ENCODE measurements around the gene TMEM35A. TPM values are rescaled to one million over a fixed set of nuclear protein-coding genes. Genes with fewer than 3 reads are reported as not detected.

Gene TMEM35A
- total and polyA plus RNA-seq, 9 of the 15 experiments (the other 6 are each of a cell fraction or from before 2014, with no cell fraction given) = not detected

DNA sequence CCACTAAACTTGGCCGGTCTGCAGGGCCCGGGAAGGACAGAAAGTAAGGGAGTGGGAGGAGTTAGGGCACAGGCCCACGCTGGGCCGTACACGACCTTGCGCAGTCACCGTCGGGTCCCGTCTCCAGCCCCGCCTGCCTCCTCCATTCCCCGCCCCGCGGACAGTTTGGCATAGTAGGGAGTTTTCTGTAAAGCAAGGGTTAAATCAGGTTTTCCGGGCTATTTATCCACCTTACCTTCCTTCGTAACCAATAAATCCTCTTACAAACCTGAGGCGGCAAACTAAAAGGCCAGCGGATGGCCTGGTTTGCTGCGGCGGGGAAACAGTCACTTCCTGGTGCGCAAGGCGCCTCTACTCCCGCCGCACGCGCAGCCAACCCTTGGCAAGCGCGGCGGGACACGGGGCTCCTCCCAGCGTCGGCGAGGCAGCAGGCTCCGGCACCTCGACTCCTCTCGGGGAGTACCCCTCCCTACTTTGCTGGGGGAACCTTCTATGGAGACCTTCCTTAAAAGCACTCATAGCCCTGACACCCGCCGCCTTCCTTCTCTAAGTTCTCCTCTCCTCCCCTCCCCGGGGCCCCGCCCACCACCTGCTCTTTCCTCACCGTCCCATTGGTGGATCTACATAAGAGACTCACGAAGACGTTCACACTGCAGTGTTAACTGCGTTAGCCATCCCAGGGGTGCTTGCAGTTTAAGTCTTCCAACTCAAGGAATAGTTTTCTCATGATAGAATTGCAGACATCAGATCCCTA, 27.0 kb upstream of the TMEM35A start, which contains the start of gene TRMT2B (continued):
- peak; percentile 84 for TF ChIP-seq ZFX (CRISPR knock-in tag; IDR thresholded peaks at IDR 0.05)
- TF ChIP-seq ZKSCAN1 (IDR thresholded peaks at IDR 0.05; ENCODE audit: low read depth, low read length) = peak; percentile 96
- peak; percentile 91 for TF ChIP-seq MGA (IDR thresholded peaks at IDR 0.05)
- no peak for TF ChIP-seq PURB (CRISPR knock-in tag; IDR thresholded peaks at IDR 0.05; ENCODE audit: low read depth)
- TF ChIP-seq, protein P1, sequence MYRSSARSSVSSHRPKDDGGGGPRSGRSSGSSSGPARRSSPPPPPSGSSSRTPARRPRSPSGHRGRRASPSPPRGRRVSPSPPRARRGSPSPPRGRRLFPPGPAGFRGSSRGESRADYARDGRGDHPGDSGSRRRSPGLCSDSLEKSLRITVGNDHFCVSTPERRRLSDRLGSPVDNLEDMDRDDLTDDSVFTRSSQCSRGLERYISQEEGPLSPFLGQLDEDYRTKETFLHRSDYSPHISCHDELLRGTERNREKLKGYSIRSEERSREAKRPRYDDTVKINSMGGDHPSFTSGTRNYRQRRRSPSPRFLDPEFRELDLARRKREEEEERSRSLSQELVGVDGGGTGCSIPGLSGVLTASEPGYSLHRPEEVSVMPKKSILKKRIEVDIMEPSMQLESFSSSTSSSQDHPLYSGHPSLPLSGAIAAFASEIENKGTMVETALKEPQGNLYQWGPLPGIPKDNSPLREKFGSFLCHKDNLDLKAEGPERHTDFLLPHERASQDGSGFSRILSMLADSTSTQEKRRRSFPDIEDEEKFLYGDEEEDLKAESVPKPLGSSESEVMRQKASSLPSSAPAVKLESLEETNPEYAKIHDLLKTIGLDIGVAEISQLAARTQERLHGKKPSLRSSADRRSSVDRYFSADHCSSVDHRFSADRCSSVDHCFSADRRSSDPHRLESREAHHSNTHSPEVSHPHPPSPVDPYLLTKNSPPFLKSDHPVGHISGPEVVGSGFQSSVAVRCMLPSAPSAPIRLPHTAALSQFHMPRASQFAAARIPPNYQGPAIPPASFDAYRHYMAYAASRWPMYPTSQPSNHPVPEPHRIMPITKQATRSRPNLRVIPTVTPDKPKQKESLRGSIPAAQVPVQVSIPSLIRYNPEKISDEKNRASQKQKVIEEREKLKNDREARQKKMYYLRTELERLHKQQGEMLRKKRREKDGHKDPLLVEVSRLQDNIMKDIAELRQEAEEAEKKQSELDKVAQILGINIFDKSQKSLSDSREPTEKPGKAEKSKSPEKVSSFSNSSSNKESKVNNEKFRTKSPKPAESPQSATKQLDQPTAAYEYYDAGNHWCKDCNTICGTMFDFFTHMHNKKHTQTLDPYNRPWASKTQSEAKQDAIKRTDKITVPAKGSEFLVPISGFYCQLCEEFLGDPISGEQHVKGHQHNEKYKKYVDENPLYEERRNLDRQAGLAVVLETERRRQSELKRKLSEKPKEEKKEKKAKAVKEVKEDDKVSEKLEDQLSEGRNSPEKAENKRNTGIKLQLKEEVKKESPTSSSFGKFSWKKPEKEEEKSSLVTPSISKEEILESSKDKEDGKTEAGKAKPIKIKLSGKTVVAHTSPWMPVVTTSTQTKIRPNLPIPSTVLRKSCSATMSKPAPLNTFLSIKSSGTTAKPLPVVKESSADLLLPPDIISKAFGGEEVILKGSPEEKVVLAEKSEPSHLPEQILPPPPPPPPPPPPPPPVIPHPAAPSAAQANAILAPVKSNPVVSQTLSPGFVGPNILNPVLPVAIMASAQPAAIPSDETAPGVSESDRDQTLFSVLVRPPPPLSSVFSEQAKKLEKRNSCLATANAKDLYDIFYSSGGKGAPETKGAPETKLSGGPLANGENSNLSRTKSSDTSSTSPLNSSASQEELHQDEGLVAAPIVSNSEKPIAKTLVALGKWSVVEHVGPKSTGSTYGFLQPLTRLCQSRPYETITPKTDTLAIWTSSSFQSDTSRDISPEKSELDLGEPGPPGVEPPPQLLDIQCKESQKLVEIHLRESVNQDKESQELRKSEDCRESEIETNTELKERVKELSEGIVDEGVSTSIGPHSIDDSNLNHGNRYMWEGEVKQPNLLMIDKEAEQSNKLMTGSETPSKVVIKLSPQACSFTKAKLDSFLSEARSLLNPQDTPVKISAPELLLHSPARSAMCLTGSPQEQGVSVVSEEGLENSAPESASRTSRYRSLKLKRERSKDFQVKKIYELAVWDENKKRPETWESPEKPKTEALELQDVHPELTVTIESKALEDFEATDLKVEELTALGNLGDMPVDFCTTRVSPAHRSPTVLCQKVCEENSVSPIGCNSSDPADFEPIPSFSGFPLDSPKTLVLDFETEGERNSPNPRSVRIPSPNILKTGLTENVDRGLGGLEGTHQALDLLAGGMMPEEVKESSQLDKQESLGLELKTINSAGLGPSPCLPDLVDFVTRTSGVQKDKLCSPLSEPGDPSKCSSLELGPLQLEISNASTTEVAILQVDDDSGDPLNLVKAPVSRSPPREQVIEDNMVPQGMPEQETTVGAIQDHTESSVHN (IDR thresholded peaks at IDR 0.05; ENCODE audit: borderline replicate concordance in 1 of 2, low read depth in 1 of 2) = no peak

Measured in K562 (cell line).